Right lobe of liver (tissue), 4 donors: ENCODE results near the gene DOCK2.

Source experiments
- CTCF ChIP-seq, 4 donors: fragments of 200-600 bp in 3 of 4; fragments of 450-650 bp in 1 of 4; IDR thresholded peaks; one replicate each; pipeline versions ENCODE4 v1.5.1 to v1.8.0; 2016 to 2022; ENCODE audit warnings: antibody characterized with exemption in 4 of 4, mild to moderate bottlenecking in 2 of 4
- POLR2A ChIP-seq: fragments of 450-650 bp; IDR thresholded peaks from one replicate; pipeline ENCODE4 v1.6.1; 2017; ENCODE audit warnings: antibody characterized with exemption, mild to moderate bottlenecking
- donor health status: DM: no; HTN: no; CAD: no.
- donor health status: DM: no; HTN: no; CAD: no.
- donor health status: DM: no; HTN: yes; CAD: no.

GRCh38 chr5:170020423-170020822 lies 383.3 kb downstream of the DOCK2 start:
- no peak for TF ChIP-seq CTCF (IDR thresholded peaks at IDR 0.05)
- no peak for TF ChIP-seq POLR2A
